ENCODE data around the gene MAP2K4.

The MAP2K4 gene

DNA sequence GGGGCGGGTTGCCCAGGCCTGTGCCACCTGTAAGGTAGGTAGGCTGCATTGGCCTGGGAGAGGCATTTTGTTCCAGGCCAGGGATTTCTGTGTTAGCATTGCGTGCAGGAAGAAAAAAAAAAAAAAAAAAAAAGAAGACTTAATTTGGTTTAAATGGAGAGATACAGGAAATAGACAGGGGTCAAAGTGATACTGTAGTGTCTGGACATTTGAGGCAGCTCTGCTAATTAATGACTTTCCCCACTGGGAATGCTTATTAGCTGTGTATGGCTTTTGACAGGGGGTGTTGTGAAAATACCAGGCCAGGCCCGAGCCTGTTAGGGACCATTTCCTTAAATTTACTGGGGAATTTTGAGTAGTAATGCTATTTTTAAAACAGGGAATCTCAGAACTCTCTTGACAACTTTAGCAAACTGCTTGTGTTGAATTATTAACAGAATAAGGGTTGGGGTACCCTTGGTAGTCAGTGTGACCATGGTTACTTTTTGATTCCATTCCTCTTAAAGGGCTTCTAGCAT, 1.0 kb downstream of the MAP2K4 start:
- TF ChIP-seq, protein P1, sequence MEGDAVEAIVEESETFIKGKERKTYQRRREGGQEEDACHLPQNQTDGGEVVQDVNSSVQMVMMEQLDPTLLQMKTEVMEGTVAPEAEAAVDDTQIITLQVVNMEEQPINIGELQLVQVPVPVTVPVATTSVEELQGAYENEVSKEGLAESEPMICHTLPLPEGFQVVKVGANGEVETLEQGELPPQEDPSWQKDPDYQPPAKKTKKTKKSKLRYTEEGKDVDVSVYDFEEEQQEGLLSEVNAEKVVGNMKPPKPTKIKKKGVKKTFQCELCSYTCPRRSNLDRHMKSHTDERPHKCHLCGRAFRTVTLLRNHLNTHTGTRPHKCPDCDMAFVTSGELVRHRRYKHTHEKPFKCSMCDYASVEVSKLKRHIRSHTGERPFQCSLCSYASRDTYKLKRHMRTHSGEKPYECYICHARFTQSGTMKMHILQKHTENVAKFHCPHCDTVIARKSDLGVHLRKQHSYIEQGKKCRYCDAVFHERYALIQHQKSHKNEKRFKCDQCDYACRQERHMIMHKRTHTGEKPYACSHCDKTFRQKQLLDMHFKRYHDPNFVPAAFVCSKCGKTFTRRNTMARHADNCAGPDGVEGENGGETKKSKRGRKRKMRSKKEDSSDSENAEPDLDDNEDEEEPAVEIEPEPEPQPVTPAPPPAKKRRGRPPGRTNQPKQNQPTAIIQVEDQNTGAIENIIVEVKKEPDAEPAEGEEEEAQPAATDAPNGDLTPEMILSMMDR (IDR thresholded peaks at IDR 0.05; ENCODE audit: extremely low read depth, missing control alignments), result no peak
- no peak for DNase-seq (ENCODE audit: low spot score)

DNA sequence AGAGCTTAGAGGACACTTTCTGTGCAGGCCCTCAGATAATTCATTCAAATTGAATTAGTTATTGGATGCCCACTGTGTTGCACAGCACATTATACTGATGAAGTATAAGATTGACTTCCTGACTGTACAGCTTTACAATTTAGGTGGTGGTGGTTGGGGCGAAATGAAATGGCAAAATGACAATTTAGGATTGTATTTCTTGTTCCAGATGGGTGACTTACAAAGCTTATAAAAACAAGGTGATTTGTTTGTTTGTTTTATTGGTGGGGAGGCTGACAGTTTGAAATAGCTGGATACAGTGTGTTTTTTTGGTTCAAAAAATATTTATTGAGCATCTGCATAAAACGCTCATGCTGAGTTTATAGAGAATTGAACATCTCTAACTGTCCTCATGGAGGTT, 1.6 kb downstream of the MAP2K4 start:
- DNase-seq (ENCODE audit: low spot score), result no peak
- TF ChIP-seq, protein P1 (IDR thresholded peaks at IDR 0.05; ENCODE audit: extremely low read depth, missing control alignments), result no peak

DNA sequence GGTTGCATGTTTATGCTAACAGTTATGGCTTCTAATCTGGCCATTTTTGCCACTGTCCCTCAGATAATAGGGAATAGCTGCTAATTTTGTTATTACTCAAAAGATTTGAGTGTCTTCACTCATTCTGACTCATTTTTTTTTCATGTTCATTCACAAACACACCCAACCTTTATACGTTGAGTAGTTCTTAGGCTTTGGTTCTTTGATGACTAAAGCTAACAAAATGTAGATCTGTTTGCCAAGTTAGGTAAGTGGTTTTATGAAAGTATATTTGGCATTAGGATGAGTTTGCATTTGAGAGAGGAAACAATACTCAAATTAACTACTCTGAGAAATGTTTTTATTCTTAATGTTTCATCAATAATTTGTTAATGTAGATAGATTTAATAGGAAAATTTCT, 3.6 kb downstream of the MAP2K4 start:
- TF ChIP-seq, protein P1 (IDR thresholded peaks at IDR 0.05; ENCODE audit: extremely low read depth, missing control alignments), result no peak
- no peak for DNase-seq (ENCODE audit: low spot score)

DNA sequence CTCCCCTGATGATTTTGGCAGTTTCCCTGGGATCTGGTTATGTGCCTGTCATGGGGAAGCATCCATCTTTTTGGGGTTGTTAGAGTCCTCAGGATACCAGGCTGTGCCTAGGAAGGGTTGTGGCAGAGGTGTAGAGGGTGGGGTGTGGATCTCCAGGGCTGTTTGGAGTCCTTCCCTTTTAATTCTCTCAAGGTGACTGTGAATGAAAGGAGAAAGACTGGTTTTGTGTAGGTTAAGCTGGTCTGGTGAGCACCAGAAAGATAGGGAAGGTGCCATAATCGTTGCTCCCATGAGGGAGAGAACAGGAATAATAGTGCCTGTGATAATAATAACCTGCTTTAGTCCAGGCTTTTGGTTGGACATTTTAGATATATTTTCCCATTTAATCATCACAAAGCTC, 7.0 kb downstream of the MAP2K4 start:
- no peak for DNase-seq (ENCODE audit: low spot score)
- TF ChIP-seq, protein P1 (IDR thresholded peaks at IDR 0.05; ENCODE audit: extremely low read depth, missing control alignments), result no peak

DNA sequence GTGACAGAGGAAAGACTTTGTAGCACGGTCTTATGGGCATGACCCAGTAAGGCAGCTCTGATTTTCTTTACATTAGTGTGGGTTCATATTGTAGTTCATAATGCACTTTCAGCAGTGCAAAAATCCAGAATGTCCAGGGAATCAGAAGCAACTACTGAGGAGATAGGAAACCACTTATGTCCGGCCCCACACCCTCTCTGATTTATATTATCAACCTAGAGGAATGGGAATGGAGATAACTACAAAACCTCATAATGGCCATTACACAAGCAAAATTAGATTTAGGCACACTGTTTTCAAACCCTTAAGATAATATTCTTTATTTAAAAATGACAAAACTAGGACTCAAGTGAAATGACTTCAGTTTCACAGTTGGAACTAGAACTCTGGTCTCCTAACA, 7.9 kb downstream of the MAP2K4 start:
- DNase-seq (ENCODE audit: low spot score), result no peak

DNA sequence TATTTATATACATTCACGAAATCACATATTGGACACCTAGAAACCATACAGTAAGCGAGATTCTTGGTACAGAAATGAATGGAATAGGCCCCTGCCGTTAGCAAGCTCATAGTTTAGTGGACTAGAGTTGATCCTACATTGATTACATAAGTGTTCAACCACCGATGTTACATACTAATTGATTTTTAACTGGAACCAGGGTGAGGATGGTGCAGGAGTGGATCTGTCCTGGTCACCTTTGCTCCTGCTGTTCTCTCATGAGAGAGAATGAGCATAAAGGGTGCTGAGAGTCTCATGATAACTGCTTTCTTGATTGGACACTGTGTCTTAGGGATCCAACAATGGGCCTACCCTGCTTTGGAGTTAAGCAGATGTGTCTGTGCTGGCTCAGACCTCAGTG, 13.9 kb downstream of the MAP2K4 start:
- DNase-seq (ENCODE audit: low spot score), result no peak

More for the DNA sequence above, 7.9 kb downstream of the MAP2K4 start:
- TF ChIP-seq, protein P1 (IDR thresholded peaks at IDR 0.05; ENCODE audit: extremely low read depth, missing control alignments), result no peak

DNA sequence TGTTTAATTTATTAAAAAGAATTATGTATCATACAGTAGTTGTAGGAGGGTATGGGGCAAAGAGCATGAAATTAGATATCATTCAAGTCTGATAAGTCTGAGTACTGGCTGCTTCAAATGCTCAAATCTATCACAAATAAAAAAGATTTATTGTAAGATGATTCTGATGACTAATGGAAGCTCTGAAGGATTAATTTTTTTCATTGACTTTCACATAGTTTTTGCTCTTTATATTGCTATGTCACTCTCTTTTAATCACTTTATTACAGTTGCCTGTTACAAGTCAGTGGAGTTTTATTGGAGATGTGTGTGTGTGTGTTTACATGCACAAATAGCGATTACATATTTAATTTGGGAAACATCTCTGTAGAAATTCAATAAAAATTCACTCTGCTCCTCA, 15.0 kb downstream of the MAP2K4 start:
- TF ChIP-seq, protein P1 (IDR thresholded peaks at IDR 0.05; ENCODE audit: extremely low read depth, missing control alignments), result no peak
- DNase-seq (ENCODE audit: low spot score), result no peak

More for the DNA sequence above, 13.9 kb downstream of the MAP2K4 start:
- TF ChIP-seq, protein P1 (IDR thresholded peaks at IDR 0.05; ENCODE audit: extremely low read depth, missing control alignments), result no peak

Data from GM20000 (cell line).